ENCODE results near the gene TMEM121.

- TF ChIP-seq CTCF (optimal IDR thresholded peaks at IDR 0.05 in 1 of 3, IDR thresholded peaks at IDR 0.05 in 1 of 3, conservative IDR thresholded peaks at IDR 0.05 in 1 of 3; ENCODE audit: extremely low read depth in 1 of 3, insufficient read depth in 2 of 3, low read length in 3 of 3) = no peak
- TF ChIP-seq EZH2 (IDR thresholded peaks at IDR 0.05; ENCODE audit: low read length) = no peak
Measured at GRCh38 chr14:105534586-105534985, 8.2 kb downstream of the TMEM121 start.

Measured in keratinocyte (primary cell).